GM21360 (cell line): ENCODE measurements around the gene SLC6A6.

Experiments
- ATAC-seq: cut with Tn5 transposase; IDR thresholded peaks from one replicate; pipeline ENCODE4 v1.9.1; 2021; ENCODE audit warnings: mild to moderate bottlenecking, moderate library complexity; ENCODE audit not compliant: unreplicated experiment

Gene SLC6A6

DNA sequence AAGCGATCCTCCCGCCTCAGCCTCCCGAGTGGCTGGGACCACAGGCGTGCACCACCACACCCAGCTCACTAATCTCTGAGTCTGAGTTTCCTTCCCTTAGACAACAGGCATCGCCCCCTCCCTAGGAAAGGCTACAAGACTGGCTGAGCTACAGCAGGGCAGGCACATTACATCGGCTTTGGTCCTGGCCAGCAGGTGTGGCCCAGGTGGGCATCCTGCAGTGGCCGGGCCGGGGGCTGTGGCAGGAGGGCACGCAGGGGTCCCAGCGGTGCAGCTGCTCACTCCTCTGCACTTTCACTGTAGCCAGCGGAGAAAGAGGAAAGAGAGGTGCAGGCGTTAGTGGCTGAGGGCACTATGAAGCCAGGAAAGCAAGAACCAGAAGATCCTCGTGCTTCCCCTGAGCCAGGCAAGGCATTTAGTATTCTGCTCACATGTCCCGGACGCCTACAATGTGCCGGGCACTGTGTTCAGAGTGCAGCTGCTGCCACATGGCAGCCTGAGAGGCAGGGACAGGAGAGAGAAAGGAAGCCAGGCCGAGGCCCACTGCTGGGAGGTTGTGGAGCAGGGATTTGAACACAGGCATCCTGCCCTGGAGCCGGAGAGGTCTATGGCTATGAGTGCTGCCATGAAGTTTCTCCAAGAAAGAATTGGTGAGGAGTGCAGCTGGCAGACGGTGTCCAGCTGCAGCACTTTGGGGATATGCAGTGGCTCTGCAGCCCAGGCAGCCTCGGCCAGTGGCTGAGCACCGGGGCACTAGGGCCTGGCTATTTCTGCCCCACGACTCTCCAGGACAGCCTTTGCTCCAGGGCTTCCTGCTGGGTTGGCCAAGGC, 115.4 kb downstream of the SLC6A6 start:
- no peak for ATAC-seq

DNA sequence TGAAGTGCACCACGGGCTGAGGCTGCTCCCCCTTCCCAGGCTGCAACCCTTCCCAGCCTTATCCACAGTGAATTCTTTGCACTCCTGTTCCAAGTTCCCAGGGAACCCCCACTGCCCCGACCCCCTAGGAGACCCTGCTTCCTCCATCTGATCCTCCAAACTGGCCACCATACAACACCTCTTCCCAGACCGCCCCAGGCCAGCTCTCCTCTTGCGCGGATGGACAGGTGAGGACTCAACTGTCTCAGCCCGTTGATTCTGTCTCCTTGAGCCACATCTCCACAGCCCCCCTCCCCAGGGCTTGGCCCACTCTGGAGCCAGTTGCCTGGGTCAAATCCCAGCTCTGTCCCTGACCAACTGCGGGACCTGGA, 116.0 kb downstream of the SLC6A6 start:
- ATAC-seq: no peak

DNA sequence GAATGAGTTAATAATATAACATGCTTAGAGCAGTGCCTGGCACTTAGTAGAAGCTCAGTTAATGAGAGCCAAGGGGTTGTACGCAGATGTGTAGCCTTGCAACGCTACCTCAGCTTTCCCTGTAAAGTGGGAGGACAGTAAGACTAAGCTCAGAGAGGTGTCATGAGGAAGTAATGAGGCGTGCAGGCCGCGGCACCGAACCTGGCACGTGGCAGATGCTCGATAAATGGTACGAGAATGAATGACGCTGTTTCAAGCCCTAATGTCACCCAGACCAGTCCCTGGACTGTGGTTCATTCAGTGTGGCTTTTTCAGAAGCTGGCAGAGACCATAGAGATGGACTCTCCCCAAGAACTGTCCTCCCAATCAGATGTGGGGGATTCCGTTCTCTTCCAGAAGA, 116.5 kb downstream of the SLC6A6 start:
- no peak for ATAC-seq

DNA sequence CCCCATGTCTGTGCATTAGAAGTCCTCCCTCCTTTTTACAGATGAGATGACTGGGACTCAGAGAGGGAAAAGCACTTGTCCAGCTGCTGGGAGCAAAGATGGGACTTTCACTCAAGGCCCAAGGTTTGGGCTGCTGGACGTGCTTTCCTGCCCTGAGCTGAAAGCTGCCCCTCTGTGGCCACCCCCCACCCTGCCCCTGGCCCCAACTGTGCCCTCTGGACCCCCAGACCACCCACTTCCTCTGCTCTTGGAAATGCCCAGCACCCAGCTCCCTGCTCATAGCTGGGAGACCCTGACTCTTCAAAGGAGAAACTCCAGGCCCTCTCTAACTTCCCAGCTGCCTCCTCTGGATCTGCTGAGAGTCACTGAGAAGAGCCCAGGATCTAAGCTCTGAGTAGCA, 117.0 kb downstream of the SLC6A6 start:
- ATAC-seq: no peak

DNA sequence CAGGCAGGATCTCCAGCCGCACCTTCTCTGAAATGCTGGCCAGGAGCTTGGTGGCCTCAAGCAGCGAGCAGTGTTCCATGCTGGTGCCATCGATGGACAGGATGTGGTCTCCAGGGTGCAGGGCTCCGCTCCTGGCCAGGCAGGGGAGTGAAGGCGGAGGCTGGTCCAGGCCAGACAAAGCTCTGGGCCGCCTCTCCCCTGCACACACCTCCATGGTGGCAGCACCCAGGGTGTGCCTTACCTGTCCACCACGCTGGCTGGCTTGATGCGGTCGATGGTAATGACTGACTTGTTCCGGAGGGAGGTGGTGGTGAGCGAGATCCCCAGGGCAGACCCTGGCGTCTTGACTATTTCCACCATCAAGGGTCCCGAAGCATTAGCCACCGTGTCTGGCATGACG, 117.7 kb downstream of the SLC6A6 start:
- ATAC-seq: no peak

DNA sequence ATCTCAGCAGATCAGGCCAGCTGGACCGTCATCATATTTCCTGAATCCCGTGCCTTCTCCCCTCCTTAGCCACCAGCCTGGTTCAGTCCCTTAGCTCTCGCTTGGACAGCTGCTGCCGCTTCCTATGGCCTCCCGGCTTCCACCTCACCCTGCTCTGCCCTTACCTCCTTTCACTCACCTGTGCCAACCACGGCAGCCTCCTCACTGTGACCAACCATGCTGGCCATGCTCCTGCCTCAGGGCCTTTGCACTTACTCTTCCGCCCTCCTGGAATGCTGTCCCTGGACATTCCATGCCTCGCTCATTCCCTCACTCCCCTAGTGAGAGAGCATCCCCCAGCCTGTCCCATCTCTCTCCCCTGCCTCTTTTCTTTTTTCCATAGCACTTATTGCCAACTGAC, 118.6 kb downstream of the SLC6A6 start:
- ATAC-seq: no peak

DNA sequence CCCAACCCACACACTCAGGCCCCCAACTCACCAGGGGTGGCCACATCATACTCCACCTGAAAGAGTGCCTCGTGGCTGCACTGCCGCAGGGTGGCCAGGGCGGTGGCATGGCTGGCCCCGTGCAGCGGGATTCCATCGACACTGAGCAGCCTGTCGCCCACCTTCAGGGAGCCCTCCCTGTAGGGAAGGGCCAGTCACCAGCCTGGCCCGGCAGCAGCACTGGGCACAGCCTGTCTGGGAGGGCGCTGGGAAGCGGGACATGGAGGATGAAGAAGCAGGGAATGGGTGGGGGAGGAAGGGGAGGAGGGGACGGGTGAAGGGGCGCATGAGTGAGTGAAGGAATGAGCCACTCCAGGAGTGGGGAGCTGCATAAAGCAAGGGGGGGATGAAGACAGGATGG, 119.2 kb downstream of the SLC6A6 start:
- ATAC-seq: no peak

DNA sequence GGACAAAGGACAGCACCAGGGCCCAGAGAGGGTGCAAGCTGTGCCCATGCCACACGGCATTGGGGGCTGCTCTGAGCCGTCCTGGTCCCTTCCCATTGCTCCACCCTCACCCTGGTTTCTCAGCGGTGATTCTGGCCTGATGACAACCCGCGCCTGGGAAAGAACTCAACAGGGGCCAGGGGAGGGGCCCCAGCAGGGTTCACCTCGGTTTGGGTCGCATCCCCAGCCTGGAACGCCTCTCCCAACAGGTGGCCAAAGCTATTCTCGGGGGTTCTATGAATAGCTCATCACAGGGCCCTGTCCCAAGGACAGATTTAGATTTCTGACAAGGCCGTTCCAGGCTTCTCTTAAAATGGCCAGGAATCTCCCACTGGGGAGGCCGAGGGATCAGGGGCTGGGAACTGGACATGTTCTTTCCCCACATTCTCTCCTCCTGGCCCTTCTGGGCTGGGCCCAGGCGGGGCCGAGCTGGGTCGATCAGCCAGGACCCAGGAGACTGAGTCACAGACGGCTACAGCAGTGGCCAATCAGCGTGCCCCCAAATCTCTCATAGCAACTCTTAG, 119.8 kb downstream of the SLC6A6 start:
- no peak for ATAC-seq

DNA sequence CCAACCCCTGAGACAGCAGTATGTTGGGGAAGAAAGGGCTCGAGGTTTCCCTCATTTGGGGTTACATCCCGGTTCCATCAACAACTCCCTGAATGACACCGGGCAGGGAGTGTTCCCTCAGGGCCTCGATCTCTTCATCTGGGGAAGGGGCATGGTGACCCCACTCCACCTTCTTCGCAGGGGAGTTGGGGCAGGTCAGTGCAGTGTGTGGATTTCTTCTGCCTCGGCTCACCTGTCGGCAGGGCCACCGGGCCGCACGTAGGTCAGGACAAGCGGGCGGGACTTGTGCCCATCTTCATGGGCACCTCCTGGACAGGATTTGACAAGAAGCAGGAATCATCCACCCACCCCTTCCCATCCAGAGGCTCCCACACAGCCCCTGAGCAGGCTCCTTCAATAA, 120.4 kb downstream of the SLC6A6 start:
- no peak for ATAC-seq

DNA sequence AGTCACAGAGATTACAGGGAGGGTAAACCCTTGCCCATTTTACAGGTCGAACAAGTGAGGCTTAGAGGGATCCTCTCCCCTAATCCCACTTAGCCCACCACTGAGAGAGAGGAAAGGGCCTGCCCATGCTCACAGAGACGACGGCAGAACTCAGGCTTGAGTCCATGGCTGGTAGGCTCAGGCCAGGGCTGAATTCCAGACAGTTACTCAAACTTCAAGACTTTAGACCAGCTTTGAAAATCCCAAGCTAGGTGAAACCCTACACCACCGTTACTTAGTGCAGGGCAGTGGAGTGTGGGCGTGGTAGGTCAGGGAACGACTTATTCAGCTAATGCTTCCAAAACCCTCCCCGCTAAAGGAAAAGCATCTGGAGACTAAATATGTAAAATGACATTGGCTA, 121.4 kb downstream of the SLC6A6 start:
- ATAC-seq: no peak

DNA sequence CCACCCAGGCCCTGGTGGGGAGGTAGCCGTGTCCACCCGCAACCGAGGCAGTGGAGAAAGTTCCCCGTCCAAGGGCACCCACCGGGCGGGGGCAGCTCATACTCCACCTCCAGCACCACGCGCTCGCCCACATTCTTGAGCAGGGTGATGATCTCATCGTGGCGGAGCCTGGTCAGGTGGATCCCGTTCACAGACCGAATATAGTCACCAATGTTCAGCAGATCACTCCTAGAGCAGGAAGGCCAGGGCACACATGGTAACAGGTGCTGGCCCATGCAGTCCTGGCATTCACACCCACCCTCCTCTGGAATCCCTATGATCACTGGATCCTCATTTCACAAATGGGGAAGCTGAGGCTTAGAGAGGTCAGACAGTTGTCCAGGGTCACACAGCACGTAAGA, 121.9 kb downstream of the SLC6A6 start:
- ATAC-seq: no peak

DNA sequence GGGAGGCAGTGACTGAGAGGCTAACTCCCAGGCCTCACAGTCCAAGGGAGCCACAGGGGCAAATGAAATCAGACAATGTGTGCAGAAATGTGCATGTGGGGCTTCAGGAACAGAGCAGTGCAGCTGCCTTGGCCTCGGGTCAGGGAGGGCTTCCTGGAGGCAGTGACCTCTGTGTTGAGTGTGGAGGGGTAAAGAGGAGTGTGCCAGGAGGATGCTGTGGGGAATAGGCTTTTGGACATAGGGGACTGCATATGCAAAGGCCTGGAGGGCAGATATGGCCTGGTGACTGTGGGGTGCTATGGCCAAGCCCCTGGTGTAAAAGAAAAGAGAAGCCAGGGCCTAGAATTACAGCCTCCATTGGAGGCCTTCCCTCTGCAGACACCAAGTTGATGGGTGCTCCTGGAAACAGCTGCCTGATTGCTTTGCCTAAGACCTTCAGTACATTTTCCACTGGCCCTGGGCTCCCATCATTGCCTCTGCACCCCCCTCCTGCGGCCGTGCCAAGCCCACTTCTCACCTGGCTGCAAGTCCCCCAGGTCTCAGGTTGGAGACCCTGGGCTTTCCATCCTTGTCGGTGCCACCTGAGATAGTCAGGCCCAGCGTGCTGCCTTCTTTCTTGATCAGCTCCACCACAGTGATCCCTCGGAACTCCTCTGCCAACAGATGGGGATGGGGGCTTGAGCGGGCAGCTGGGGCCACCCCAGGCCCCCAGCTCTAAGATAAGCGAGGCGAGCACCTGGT, 122.7 kb downstream of the SLC6A6 start:
- no peak for ATAC-seq

DNA sequence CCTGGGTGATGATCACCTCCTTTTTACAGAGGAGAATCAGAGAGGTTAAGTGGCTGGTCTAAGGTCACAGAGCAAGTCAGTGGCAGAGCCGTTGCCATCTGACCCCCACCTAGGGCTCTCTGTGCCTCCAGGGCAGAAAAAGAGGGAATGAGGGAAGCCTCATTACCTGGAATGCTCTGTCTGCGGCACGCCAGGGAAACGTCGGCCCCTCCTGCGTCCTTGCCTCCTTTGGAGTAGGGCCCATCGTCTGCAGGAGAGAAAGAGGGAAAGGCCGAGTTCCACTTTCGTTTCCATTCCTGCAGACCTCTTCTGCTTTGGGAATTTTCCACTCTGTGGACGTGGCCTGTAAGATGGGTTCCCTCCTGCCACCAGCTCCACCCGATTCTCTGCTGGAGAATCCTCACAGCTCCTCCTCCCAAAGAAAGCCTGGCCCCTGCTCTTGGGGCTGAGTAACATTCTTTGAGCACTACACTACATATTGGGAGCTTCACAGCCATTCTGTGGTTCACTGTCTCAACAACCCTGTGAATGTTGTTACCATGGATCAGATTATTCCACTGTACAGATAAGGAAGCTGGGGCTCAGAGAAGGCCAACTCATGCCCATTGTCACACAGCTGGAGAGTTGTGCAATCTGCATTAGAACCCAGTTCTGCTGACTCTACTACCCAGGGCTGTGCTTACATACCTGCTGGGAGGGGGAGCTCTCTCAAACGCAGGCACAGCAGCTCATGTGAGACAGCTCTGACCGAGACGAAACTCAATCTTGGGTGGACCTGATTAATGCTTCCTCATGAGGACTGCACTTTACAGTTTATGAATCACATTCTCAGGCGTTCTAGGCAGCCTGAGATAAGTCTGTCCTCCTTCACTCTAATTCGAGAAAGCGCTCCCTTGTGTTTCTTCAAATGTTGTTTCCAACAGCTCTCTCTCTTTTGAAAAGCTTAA, 123.6 kb downstream of the SLC6A6 start:
- ATAC-seq: no peak

DNA sequence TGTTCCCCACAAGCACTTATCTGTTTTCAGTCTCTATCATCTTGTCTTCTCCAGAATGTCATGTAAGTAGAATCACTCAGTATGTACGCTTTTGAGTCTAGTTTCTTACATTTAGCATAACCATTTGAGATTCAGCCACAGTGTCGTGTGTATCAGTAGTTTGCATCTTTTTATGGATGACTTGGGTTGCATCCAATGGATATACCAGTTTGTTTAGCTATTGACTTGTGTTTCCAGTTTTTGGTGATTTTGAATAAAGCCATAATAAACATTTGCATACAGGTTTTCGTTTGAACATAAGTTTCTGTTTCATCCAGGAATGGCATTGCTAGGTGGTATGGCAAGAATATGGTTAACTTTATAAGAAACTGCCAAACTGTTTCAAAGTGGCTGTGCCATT, 125.7 kb downstream of the SLC6A6 start:
- ATAC-seq: no peak

DNA sequence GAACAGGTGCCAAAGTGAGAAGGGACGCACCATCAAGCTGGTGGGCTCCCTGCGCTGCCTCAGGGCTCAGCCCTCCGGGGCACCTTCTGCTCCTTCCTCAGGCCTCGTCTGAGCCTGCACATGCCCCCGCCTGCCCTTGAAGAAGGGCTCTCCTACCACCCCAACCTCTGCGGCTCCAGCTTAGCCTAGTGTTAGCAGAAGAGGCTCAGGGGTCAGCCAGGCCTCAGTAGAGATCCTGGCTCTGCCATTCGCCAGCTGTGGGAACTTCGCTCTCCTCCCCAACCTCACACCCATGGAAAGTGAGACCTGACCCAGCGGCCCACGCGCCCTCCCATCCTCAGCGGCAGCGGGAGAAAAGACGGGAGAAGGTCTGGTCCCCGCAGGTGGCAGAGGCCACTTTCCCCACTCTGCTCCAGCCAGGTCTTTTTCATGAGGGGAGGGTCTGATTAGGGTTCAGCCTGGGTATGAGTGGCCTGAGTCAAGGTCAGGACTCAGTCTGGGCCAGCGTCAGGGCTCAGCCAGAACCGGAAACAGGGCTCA, 129.5 kb downstream of the SLC6A6 start:
- ATAC-seq: no peak

DNA sequence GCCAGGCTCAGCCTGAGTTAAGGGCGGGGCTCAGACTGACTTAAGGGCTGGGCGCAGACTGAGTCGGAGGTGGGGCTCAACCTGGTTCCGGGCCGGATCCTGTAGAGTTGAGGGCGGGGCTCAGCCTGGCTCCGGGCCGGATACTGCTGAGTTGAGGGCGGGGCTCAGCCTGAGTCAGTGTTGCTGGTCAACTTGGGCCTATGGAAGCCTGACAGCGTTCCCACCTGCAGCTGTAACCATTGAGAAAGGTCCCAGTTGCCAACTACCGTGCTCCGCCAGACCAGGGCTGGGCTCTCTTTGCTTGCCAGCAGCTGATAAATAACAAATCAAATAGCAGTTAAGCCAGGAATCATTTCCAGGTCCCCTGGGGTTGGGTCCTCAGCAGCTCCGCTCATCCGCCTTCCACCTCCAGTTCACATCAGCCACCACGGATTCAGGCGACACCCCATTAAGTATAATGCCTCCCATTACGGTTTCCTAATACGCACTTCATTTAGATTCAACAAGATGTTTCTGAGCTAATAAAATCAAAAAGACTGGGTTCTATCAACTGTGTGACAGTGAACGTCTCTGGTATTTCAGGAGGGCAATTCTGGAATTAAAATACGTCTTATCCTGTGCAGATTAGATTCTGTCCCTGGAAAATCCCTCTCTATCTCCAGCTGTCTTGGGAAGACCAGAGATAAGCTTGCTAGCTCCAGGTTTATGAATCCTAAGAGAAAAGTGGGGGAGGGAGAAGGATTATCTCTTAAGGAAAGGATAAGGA, 130.5 kb downstream of the SLC6A6 start:
- no peak for ATAC-seq

DNA sequence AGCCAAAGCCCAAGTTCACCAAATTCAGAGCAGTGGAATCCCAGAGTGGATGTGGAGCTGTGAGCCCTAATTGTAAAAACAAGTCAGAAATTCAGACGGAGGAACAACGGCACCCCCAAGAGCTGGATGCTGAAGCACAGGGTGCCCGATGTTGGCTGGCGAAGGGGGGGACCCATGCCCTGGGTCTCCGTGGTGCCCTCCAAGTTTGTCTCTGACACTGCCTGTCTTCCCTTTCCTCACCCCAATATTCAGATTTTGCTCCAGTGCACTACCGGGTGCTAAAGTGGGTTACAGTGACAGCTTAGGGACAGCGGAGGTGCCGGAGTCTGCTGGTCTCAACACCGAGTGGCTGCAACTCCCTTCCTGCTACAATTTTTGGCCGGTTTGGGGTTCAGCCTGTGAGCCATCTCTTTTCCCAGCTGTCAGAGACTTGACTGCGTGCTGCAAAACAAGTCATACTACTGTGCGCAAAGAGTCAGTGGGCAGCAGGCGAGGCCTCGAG, 131.1 kb downstream of the SLC6A6 start:
- no peak for ATAC-seq

DNA sequence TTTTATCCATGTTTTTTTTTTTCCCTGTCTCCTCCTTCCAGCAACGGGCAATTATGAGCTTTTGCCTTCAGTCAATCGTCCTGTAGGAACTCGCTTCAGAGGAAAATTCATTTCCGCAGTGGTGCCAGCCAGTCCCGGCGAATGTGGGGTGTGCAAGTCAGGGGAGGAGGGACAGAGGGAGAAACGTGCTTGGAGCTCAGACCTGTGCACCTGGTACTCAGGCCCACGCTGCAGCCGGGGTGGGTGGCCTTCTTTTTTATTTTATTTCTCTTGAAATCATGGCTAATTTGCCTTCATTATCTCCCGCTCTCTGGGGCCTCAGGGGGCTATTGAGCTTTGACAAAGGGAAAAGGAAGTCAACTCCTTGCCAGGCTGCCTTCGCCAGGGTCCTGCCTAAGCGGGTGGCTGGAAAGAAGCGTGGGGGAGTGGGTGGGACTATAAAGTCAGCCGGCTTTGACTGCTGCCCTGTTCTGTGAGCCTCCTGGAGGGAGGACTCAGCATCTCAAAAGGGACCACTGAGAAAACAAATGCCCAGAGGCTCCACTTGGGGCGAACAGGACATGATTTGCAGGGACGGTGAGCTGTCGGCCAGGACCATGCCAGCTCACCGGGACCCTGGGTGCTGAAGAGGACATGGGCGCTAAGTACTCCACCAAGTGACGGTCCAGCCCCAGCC, 132.2 kb downstream of the SLC6A6 start:
- ATAC-seq: no peak

DNA sequence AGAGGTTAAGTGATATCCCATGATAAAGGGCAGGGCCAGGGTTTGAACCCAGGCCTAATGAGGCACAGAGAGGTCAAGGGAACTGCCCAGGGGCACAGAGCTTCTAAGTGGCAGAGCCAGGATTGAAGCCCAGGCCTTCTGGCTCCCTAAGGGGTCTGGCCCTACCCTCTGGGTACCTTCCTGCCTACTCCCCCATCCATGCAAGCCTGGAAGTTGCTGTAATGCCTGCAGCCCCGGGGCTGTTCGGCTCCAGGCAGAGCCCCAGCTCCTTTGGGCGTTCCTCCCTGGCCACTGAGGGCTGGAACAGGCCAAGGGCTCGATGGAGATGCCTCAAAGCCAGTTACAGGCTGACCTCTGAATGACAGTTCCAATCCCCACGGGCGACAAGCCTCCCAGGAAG, 133.2 kb downstream of the SLC6A6 start:
- ATAC-seq: no peak
